ENCODE results near the gene DCAF7.

DCAF7 gene

DNA sequence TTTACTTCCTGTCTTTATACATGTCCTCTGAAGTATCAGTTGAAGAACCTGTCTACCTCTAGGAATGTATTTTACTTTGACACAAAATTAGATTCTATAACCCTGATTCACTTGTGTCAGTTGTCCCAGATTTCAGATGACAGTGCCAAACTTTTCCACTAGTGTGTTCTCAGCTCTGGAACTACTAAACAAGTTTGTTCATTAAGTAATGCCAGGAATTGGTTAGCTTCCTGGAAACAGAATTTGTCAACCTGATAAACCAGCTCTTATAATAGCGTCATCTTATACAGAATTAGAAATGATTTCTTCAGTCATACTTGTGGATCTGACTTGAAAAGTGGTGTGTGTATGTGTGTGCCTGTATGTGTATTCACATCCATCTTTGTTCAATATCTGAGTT is 79.3 kb downstream of the DCAF7 start:
- DNase-seq (ENCODE audit: low read depth): no peak

- no peak for DNase-seq (ENCODE audit: low read depth)
Measured at GRCh38 chr17:63631062-63631461, 80.8 kb downstream of the DCAF7 start.

- no peak for DNase-seq (ENCODE audit: low read depth)
Measured at GRCh38 chr17:63631626-63632025, 81.3 kb downstream of the DCAF7 start.

DNA sequence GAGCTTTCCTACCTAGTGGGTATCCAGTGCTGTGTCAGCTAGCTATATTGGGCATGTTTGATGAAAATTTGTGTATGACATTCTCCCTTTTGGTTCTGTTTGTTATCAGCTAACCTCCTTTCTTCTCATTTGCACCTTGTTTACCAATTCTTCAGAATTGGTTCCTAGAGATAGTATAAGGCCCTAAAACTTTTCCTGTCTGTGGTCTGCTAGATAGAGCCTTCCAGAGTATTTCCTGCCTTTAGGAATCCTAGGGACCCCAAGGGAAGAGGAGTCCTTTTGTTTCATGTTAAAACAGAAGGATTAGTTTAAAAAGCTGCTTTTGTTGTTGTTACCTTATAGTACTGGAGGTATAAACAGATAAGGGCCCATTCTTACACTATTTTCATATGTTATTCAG is 83.5 kb downstream of the DCAF7 start:
- DNase-seq (ENCODE audit: low read depth): no peak

- DNase-seq (ENCODE audit: low read depth): peak; percentile 26
Measured at GRCh38 chr17:63634163-63634562, 83.9 kb downstream of the DCAF7 start.

GRCh38 chr17:63634816-63635215 is 84.5 kb downstream of the DCAF7 start:
- peak; percentile 33 for DNase-seq (ENCODE audit: low read depth)

- no peak for DNase-seq (ENCODE audit: low read depth)
Measured at GRCh38 chr17:63635290-63635689, 85.0 kb downstream of the DCAF7 start.

- no peak for DNase-seq (ENCODE audit: low read depth)
Measured at GRCh38 chr17:63635787-63636186, 85.5 kb downstream of the DCAF7 start.

DNA sequence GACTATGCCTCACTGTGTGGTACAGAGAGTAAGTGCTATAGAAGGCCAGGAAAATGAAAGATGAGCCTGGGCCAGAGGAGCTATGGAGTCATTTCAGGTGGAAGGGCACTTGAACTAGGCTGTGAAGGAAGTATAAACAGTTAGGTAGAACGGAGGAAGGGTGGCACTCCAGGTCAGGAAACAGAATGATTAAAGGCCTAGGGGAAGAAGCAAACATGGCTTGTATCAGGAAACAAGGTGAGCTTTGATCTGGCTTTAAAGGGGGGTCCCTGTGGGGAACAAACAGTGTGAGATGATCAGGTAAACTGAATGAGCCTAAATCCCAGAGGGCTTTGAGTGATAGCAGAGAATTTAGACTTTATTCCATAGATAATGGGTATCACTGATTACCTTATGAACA is 88.8 kb downstream of the DCAF7 start:
- no peak for DNase-seq (ENCODE audit: low read depth)

- DNase-seq (ENCODE audit: low read depth): no peak
Measured at GRCh38 chr17:63640038-63640437, 89.8 kb downstream of the DCAF7 start.

DNA sequence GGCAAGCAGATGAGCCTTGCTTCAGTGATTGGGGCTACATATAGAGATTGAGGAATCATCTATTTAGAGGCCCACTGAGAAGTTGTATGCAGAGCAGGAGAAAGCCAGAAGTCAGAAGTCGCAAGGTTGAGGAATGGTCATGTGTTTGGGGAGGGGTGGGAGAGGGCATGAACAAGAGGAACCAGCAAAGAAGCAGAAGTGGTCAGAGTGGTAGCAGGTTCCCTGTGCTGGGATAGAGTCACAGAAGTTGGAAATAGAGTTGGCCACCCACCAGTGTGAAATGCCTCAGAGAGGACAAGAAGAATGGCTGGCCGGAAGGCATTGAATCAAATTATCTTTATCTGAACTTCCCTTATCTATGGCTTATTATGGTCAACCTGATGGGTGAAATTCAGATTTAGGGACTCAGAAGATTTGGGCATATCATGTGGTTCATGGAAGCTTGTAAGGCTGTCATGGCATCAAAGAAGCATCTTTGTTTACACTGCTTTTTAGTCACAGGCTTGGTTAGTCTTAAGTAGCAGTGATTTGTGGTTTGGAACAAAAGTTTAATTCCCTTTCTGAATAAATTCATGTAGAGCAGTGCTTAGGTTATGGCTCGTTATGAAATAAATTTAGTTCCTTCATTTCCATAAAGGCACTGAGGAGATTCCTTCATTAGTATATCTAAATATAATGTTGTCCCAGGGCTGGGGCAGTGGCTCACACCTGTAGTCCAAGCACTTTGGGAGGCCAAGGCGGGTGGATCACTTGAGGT is 91.6 kb downstream of the DCAF7 start:
- DNase-seq (ENCODE audit: low read depth): no peak

Measured in amniotic epithelial cell (primary cell).